Osteoblast (primary cell): ENCODE measurements around the gene CHM. TPM values are rescaled to one million over a fixed set of nuclear protein-coding genes. Genes with fewer than 3 reads are reported as not detected.

ENCODE experiments used
- DNase-seq: peaks from one replicate; pipeline ENCODE4 v3.0.0; 2011; ENCODE audit warnings: low spot score, mixed read lengths; ENCODE audit not compliant: insufficient read length; ENCODE audit errors: missing footprints
- H2AFZ ChIP-seq: 2 replicates; pipeline ENCODE4 v1.6.0; 2011; ENCODE audit warnings: mild to moderate bottlenecking, low read length
- H3K27ac ChIP-seq: 2 replicates; pipeline ENCODE4 v1.5.1; 2011; ENCODE audit warnings: mild to moderate bottlenecking, low read depth, low read length, moderate library complexity
- H3K27me3 ChIP-seq: 2 replicates; pipeline ENCODE4 v1.6.0; 2012; ENCODE audit warnings: mild to moderate bottlenecking, control low read depth, inconsistent platforms, low read length, moderate library complexity; ENCODE audit not compliant: insufficient read depth
- H3K36me3 ChIP-seq: 2 replicates; pipeline ENCODE4 v1.5.1; 2011; ENCODE audit warnings: mild to moderate bottlenecking, low read length, control low read depth, moderate library complexity; ENCODE audit not compliant: insufficient read depth
- H3K4me1 ChIP-seq: 2 replicates; pipeline ENCODE4 v1.5.1; 2011; ENCODE audit warnings: mild to moderate bottlenecking, low read length, control low read depth, moderate library complexity; ENCODE audit not compliant: insufficient read depth
- H3K4me2 ChIP-seq: 2 replicates; pipeline ENCODE4 v1.6.0; 2011; ENCODE audit warnings: mild to moderate bottlenecking, low read length; ENCODE audit not compliant: insufficient read depth
- H3K4me3 ChIP-seq: fragments of 200-600 bp; sonication (generic); 3 replicates; pipeline ENCODE4 v1.5.1; 2012; ENCODE audit warnings: mild to moderate bottlenecking, low read length, inconsistent platforms; ENCODE audit not compliant: insufficient read depth
- H3K79me2 ChIP-seq: 2 replicates; pipeline ENCODE4 v1.6.0; 2012; ENCODE audit warnings: mild to moderate bottlenecking, low read length, control low read depth, inconsistent platforms; ENCODE audit not compliant: insufficient read depth
- H3K9me3 ChIP-seq: 2 replicates; pipeline ENCODE4 v1.5.1; 2011; ENCODE audit warnings: low read depth, low read length, control low read depth
- H4K20me1 ChIP-seq: 2 replicates; pipeline ENCODE4 v1.6.0; 2012; ENCODE audit warnings: mild to moderate bottlenecking, low read length, control low read depth; ENCODE audit not compliant: insufficient read depth
- total RNA-seq: library from RNA; depleted of rRNA; stranded (reverse); fragments of >200 nt; gene quantifications from 2 replicates; pipeline ENCODE4 v1.2.3, GENCODE V29; 2012
- TF ChIP-seq, protein P1 (sequence below): IDR thresholded peaks from 2 replicates; pipeline ENCODE4 v1.5.1; 2011; ENCODE audit warnings: mild to moderate bottlenecking, low read depth, low read length, moderate library complexity; ENCODE audit errors: extremely low read depth

The CHM gene
- total RNA-seq, 1 donor: 25.3 TPM

DNA sequence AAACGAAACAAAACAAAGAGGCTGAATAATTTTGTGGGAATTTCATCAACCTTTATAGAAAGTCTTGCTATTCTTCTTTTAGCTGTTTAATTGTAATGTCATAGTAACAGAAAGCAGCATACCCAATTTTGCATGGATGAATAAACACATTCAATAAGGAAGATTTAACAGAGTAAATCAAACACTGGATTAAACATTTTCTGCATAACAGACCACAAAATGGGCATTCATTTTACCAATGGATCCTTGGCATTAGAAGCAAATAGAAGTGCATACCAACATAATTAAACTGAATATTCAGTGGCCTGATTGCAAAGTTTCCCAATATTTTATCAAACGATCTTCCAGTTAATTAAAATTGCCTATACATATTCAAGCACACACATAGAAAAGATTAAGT, 4.4 kb upstream of the CHM start:
- TF ChIP-seq, protein P1, sequence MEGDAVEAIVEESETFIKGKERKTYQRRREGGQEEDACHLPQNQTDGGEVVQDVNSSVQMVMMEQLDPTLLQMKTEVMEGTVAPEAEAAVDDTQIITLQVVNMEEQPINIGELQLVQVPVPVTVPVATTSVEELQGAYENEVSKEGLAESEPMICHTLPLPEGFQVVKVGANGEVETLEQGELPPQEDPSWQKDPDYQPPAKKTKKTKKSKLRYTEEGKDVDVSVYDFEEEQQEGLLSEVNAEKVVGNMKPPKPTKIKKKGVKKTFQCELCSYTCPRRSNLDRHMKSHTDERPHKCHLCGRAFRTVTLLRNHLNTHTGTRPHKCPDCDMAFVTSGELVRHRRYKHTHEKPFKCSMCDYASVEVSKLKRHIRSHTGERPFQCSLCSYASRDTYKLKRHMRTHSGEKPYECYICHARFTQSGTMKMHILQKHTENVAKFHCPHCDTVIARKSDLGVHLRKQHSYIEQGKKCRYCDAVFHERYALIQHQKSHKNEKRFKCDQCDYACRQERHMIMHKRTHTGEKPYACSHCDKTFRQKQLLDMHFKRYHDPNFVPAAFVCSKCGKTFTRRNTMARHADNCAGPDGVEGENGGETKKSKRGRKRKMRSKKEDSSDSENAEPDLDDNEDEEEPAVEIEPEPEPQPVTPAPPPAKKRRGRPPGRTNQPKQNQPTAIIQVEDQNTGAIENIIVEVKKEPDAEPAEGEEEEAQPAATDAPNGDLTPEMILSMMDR: no peak
- Histone ChIP-seq H4K20me1 (no peaks in the 10 kb centered on the region), H2AFZ (no peak overlapping the region)

DNA sequence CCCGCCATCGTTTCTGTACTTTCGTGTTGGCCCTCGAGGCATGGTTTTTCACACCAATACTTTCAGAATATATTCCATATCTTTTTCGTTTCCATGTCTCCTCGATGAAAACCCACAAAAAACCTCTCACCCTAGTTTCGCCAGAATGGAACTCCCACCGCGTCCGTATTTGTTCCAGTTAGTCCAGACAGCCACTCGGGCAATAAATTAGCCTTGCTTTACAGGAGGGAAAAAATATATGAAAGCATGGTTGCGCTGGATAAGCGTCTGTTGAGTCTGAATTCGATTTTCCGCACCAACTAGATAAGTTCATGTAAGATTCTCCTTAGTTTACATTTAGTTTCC, 550 bp upstream of the CHM start:
- Histone ChIP-seq H3K27me3 (no peaks in the 10 kb centered on the region), H3K79me2 (peaks cover 43% of the 10 kb centered on the region), H3K4me1 (no peaks in the 10 kb centered on the region), H3K9me3 (no peaks in the 10 kb centered on the region), H3K27ac (peak overlapping the region; percentile 95), H3K36me3 (no peaks in the 10 kb centered on the region), H4K20me1 (no peaks in the 10 kb centered on the region), H2AFZ (peak overlapping the region; percentile 93), H3K4me3 (peak overlapping the region; percentile 89), H3K4me2 (peak overlapping the region; percentile 75)
- DNase-seq: no peak
- TF ChIP-seq, protein P1: no peak

More for the DNA sequence above, 4.4 kb upstream of the CHM start:
- Histone ChIP-seq H3K36me3 (no peaks in the 10 kb centered on the region), H3K27me3 (no peaks in the 10 kb centered on the region), H3K4me3 (no peak overlapping the region), H3K4me1 (no peaks in the 10 kb centered on the region), H3K79me2 (peaks cover 4% of the 10 kb centered on the region), H3K27ac (no peak overlapping the region), H3K9me3 (no peaks in the 10 kb centered on the region), H3K4me2 (no peak overlapping the region)
- no peak for DNase-seq

DNA sequence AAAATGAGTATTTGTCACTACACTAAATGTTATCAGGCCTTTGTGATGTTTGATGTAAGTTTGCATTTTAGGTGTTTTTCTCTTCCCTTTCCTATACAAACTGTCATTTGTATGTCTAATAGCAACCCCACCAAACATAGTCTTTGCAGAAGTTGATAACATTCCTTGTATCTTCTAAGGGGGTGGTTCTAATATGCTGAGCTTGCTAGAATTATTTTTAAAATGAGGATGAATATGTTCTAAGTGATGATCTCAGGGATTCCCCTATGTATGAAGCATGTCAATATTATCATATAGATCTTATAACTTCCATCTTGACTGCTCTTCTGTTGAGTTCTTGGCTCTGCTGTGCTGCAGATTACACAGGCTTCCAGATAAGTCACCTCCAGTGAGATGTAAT, 3.1 kb downstream of the CHM start:
- no peak for DNase-seq
- Histone ChIP-seq H3K4me2 (no peak overlapping the region), H3K27ac (no peak overlapping the region), H4K20me1 (no peaks in the 10 kb centered on the region), H3K9me3 (no peaks in the 10 kb centered on the region), H3K27me3 (no peaks in the 10 kb centered on the region), H3K79me2 (peaks cover 78% of the 10 kb centered on the region), H2AFZ (no peak overlapping the region), H3K4me3 (no peak overlapping the region), H3K4me1 (no peaks in the 10 kb centered on the region), H3K36me3 (no peaks in the 10 kb centered on the region)
- TF ChIP-seq, protein P1: no peak

DNA sequence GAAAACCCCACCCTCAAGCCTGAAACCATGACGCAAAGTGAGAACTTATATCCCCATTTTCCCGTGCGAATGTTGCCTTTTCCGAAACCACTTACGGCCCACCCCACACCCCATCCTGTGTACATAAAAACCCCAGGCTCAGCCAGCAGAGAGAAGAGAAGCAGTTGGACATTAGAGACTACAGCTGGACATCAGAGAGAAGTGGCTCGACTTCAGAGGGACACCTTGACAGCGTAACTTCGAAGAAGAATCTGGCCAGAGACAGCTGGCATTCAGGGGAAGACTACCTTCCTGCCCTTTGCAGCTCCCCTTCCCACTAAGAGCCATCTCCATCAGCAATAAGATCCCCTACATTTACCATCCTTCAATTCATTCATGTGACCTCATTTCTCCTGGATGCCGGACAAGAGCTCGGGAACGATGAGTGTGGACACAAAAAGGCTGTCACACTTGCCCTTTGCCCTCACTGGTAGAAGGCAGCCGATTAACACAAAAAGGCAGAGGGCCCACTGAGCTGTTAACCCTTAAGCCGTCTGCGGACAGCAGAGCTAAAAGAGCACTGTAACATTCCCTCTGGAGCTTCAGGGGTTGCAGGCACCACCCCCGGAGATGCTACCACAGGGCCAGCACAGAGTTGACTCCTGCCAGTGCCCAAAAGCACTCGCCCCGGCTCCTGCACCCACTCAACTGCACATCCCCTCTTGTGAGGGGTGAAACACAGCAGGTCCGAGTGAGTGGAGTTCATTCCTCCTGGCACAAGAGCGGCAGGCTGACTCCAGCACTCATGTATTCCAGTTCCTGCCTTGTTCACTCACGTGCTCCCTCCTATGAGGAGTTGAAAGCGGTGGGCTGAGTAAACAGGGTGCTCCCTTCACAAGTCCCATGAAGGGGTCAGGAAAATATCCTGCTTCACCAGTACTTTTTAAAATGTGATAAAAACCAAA, 7.5 kb downstream of the CHM start:
- no peak overlapping the region for H3K4me2 ChIP-seq
- TF ChIP-seq, protein P1: no peak
- H3K27ac ChIP-seq: no peak overlapping the region
- no peaks in the 10 kb centered on the region for H3K9me3 ChIP-seq
- no peak overlapping the region for H3K4me3 ChIP-seq
- peaks cover 75% of the 10 kb centered on the region for H3K79me2 ChIP-seq
- peaks cover 3% of the 10 kb centered on the region for H4K20me1 ChIP-seq
- no peaks in the 10 kb centered on the region for H3K27me3 ChIP-seq
- DNase-seq: no peak
- H2AFZ ChIP-seq: no peak overlapping the region
- H3K4me1 ChIP-seq: no peaks in the 10 kb centered on the region
- H3K36me3 ChIP-seq: no peaks in the 10 kb centered on the region
